Mesenteric fat pad (tissue), 1 donor: ENCODE results near the gene YIPF6. TPM values are rescaled to one million over a fixed set of nuclear protein-coding genes. Genes with fewer than 3 reads are reported as not detected.

Experiments used
- total RNA-seq: library from RNA; stranded (reverse); fragmentation: NEBNext Ultra II Directional; extraction: Animal tissue kit (Norgen Biotek cat#: 25700); gene quantifications from one replicate; pipeline ENCODE4 v1.2.1, GENCODE V29; 2021
- donor health status: DM: yes; HTN: yes; CAD: no.

Gene YIPF6
- total RNA-seq, 1 donor from 2014 or later: 37.1 TPM

Other genes with a start within 250 kb of the YIPF6 start
- gene OPHN1, start 65.6 kb upstream of the YIPF6 start, total RNA-seq: 4.8 TPM
- 21.9 TPM for gene STARD8, start 148.6 kb downstream of the YIPF6 start, total RNA-seq